Activated T-cell treated with anti-CD3 and anti-CD28 coated beads, Interleukin-2, amount 50 U/mL, for 72 hours (primary cell): ENCODE results near the gene PHF23. TPM values are rescaled to one million over a fixed set of nuclear protein-coding genes. Genes with fewer than 3 reads are reported as not detected.
A peak's percentile ranks its signal among the peaks of the same experiment; 100 is the strongest.

Experiments used
- ATAC-seq, 2 donors: fragments of 150-1000 bp; cut with Tn5 transposase; replicated peaks in 1 of 2; 2 replicates each; pipeline ENCODE4 v1.10.0; 2021; ENCODE audit warnings: moderate library complexity in 2 of 2, mild to moderate bottlenecking in 1 of 2
- DNase-seq, 2 donors: peaks; one replicate each; pipeline ENCODE4 v3.0.0; 2021 to 2022; ENCODE audit warnings: mixed read lengths in 1 of 2
- H3K27ac Mint-ChIP-seq: one replicate; pipeline ENCODE4 v1.8.0; 2022; ENCODE audit warnings: mild to moderate bottlenecking, moderate library complexity, mixed read lengths
- H3K27me3 Mint-ChIP-seq: one replicate; pipeline ENCODE4 v1.8.0; 2022; ENCODE audit warnings: low read depth, mixed read lengths
- H3K36me3 Mint-ChIP-seq, 2 donors: one replicate each; pipeline ENCODE4 v1.8.0; 2022; ENCODE audit warnings: mixed read lengths in 2 of 2, mild to moderate bottlenecking in 1 of 2; ENCODE audit not compliant: insufficient read depth in 2 of 2
- H3K4me1 Mint-ChIP-seq: one replicate; pipeline ENCODE4 v1.8.0; 2022; ENCODE audit warnings: low read depth, mixed read lengths
- H3K4me3 Mint-ChIP-seq, 2 donors: one replicate each; pipeline ENCODE4 v1.8.0; 2022; ENCODE audit warnings: mild to moderate bottlenecking in 2 of 2, mixed read lengths in 2 of 2, moderate library complexity in 2 of 2
- H3K9me3 Mint-ChIP-seq, 2 donors: one replicate each; pipeline ENCODE4 v1.8.0; 2022; ENCODE audit warnings: mixed read lengths in 2 of 2
- total RNA-seq, 2 donors: library from RNA; stranded (reverse); gene quantifications; one replicate each; pipeline ENCODE4 v1.2.3, GENCODE V29; 2022

PHF23 gene
- total RNA-seq, 2 donors from 2014 or later: 28.9 to 32.2 TPM

GRCh38 chr17:7219229-7219811, 19.9 kb downstream of the PHF23 start:
- H3K4me1 Mint-ChIP-seq: peaks cover 72% of the 10 kb centered on the region
- H3K36me3 Mint-ChIP-seq: peaks cover 0 to 2% of the 10 kb centered on the region in 2 donors
- ATAC-seq: no peak
- peak overlapping the region; percentile 84 for H3K27ac Mint-ChIP-seq
- no peaks in the 10 kb centered on the region for H3K27me3 Mint-ChIP-seq
- H3K4me3 Mint-ChIP-seq: peak overlapping the region; percentile 89 to 95
- no peaks in the 10 kb centered on the region for H3K9me3 Mint-ChIP-seq
- DNase-seq: no peak

- H3K4me1 Mint-ChIP-seq: peaks cover 78% of the 10 kb centered on the region
- H3K27me3 Mint-ChIP-seq: no peaks in the 10 kb centered on the region
- no peak for ATAC-seq
- H3K4me3 Mint-ChIP-seq: peak overlapping the region; percentile 4 to 95
- peaks cover 0 to 2% of the 10 kb centered on the region in 2 donors for H3K36me3 Mint-ChIP-seq
- H3K9me3 Mint-ChIP-seq: no peaks in the 10 kb centered on the region
- H3K27ac Mint-ChIP-seq: no peak overlapping the region
- DNase-seq: no peak
These were observed 20.5 kb downstream of the PHF23 start for GRCh38 chr17:7218758-7219157.

- no peak for ATAC-seq
- Mint-ChIP-seq H3K9me3 (no peaks in the 10 kb centered on the region), H3K4me3 (peak overlapping the region; percentile 71 to 77), H3K27me3 (no peaks in the 10 kb centered on the region), H3K4me1 (peaks cover 84% of the 10 kb centered on the region), H3K27ac (peak overlapping the region; percentile 15), H3K36me3 (peaks cover 0 to 2% of the 10 kb centered on the region in 2 donors)
- no peak for DNase-seq
These were observed 21.1 kb downstream of the PHF23 start for GRCh38 chr17:7218166-7218565.

- Mint-ChIP-seq H3K9me3 (no peaks in the 10 kb centered on the region), H3K27me3 (no peaks in the 10 kb centered on the region), H3K4me1 (peaks cover 84% of the 10 kb centered on the region), H3K36me3 (peaks cover 0 to 2% of the 10 kb centered on the region in 2 donors), H3K27ac (peak overlapping the region; percentile 75), H3K4me3 (peak overlapping the region; percentile 71 to 92)
- peak in 1 of 2 donors; percentile 34 for DNase-seq
- no peak for ATAC-seq
These were observed 21.9 kb downstream of the PHF23 start for GRCh38 chr17:7217113-7217987.

GRCh38 chr17:7216242-7217112, 22.8 kb downstream of the PHF23 start:
- DNase-seq (no peak), ATAC-seq (no peak)
- peak overlapping the region; percentile 3 for H3K27ac Mint-ChIP-seq
- H3K4me3 Mint-ChIP-seq: peak overlapping the region; percentile 44 to 92
- H3K27me3 Mint-ChIP-seq: no peaks in the 10 kb centered on the region
- H3K4me1 Mint-ChIP-seq: peaks cover 81% of the 10 kb centered on the region
- H3K9me3 Mint-ChIP-seq: no peaks in the 10 kb centered on the region
- peaks cover 0 to 2% of the 10 kb centered on the region in 2 donors for H3K36me3 Mint-ChIP-seq

- ATAC-seq (no peak), DNase-seq (no peak)
- no peaks in the 10 kb centered on the region for H3K9me3 Mint-ChIP-seq
- no peaks in the 10 kb centered on the region for H3K27me3 Mint-ChIP-seq
- H3K4me1 Mint-ChIP-seq: peaks cover 73% of the 10 kb centered on the region
- H3K27ac Mint-ChIP-seq: no peak overlapping the region
- H3K36me3 Mint-ChIP-seq: peaks cover 0 to under 1% of the 10 kb centered on the region in 2 donors
- peak overlapping the region; percentile 88 to 92 for H3K4me3 Mint-ChIP-seq
These were observed 23.5 kb downstream of the PHF23 start for GRCh38 chr17:7215652-7216180.

GRCh38 chr17:7215136-7215638, 24.1 kb downstream of the PHF23 start:
- Mint-ChIP-seq H3K9me3 (no peaks in the 10 kb centered on the region), H3K27me3 (no peaks in the 10 kb centered on the region), H3K27ac (no peak overlapping the region), H3K4me1 (peaks cover 68% of the 10 kb centered on the region), H3K4me3 (peak overlapping the region; percentile 88 to 92), H3K36me3 (no peaks in the 10 kb centered on the region)
- ATAC-seq (no peak), DNase-seq (no peak)

GRCh38 chr17:7214300-7215135, 24.7 kb downstream of the PHF23 start:
- H3K4me1 Mint-ChIP-seq: peaks cover 65% of the 10 kb centered on the region
- H3K27ac Mint-ChIP-seq: peak overlapping the region; percentile 68
- peak overlapping the region; percentile 88 to 92 for H3K4me3 Mint-ChIP-seq
- no peaks in the 10 kb centered on the region for H3K9me3 Mint-ChIP-seq
- DNase-seq (peak; percentile 100), ATAC-seq (peak; percentile 88)
- H3K27me3 Mint-ChIP-seq: no peaks in the 10 kb centered on the region
- no peaks in the 10 kb centered on the region for H3K36me3 Mint-ChIP-seq

GRCh38 chr17:7213895-7214299, 25.4 kb downstream of the PHF23 start:
- H3K4me1 Mint-ChIP-seq: peaks cover 59% of the 10 kb centered on the region
- H3K9me3 Mint-ChIP-seq: no peaks in the 10 kb centered on the region
- no peaks in the 10 kb centered on the region for H3K36me3 Mint-ChIP-seq
- peak overlapping the region; percentile 88 to 92 for H3K4me3 Mint-ChIP-seq
- peak; percentile 0 for ATAC-seq
- peak overlapping the region; percentile 68 for H3K27ac Mint-ChIP-seq
- peak in 1 of 2 donors; percentile 66 for DNase-seq
- no peaks in the 10 kb centered on the region for H3K27me3 Mint-ChIP-seq

- Mint-ChIP-seq H3K27ac (no peak overlapping the region), H3K4me3 (no peak overlapping the region)
- no peak for ATAC-seq
These were observed 27.6 kb downstream of the PHF23 start for GRCh38 chr17:7211491-7212273.

GRCh38 chr17:7208754-7209460, 30.4 kb downstream of the PHF23 start:
- DNase-seq: no peak
- Mint-ChIP-seq H3K9me3 (no peaks in the 10 kb centered on the region), H3K36me3 (no peaks in the 10 kb centered on the region), H3K4me1 (peaks cover 47% of the 10 kb centered on the region), H3K27ac (no peak overlapping the region), H3K4me3 (no peak overlapping the region), H3K27me3 (no peaks in the 10 kb centered on the region)
- no peak for ATAC-seq

More at GRCh38 chr17:7211491-7212273, 27.6 kb downstream of the PHF23 start:
- H3K36me3 Mint-ChIP-seq: no peaks in the 10 kb centered on the region
- no peaks in the 10 kb centered on the region for H3K27me3 Mint-ChIP-seq
- H3K4me1 Mint-ChIP-seq: peaks cover 48% of the 10 kb centered on the region
- DNase-seq: no peak
- H3K9me3 Mint-ChIP-seq: no peaks in the 10 kb centered on the region
